LNCAP (cell line): ENCODE data around the gene TP73.

Source experiments
- CTCF ChIP-seq: fragments of 450-650 bp; IDR thresholded peaks from 2 replicates; pipeline ENCODE4 v1.5.1; 2017; ENCODE audit warnings: mild to moderate bottlenecking

The TP73 gene

GRCh38 chr1:3724416-3725030 is 72.2 kb downstream of the TP73 start:
- peak; percentile 99 for TF ChIP-seq CTCF

- no peak for TF ChIP-seq CTCF
Observed at GRCh38 chr1:3725366-3725765, 73.0 kb downstream of the TP73 start.

- peak; percentile 38 for TF ChIP-seq CTCF
Observed at GRCh38 chr1:3727042-3727824, 74.9 kb downstream of the TP73 start.

GRCh38 chr1:3727825-3728776 is 75.8 kb downstream of the TP73 start:
- no peak for TF ChIP-seq CTCF

GRCh38 chr1:3729594-3730542 is 77.6 kb downstream of the TP73 start:
- TF ChIP-seq CTCF, result no peak

- TF ChIP-seq CTCF, result no peak
Observed at GRCh38 chr1:3730543-3731247, 78.4 kb downstream of the TP73 start.
